H1 (cell line): Measurements from ENCODE around the gene RIMKLA. TPM values are rescaled to one million over a fixed set of nuclear protein-coding genes. Genes with fewer than 3 reads are reported as not detected.

ENCODE experiments used
- CTCF ChIA-PET: fragments of 300-600 bp; sonication (Branson Sonifier 250); formaldehyde crosslinking; loops from one replicate; lab custom pipeline; 2021; ENCODE audit not compliant: partially characterized antibody; lab: Charles Lee
- POLR2A ChIA-PET: fragments of 300-600 bp; sonication (Branson Sonifier 250); formaldehyde crosslinking; loops from one replicate; lab custom pipeline; 2021; ENCODE audit warnings: inconsistent platforms; ENCODE audit not compliant: partially characterized antibody; lab: Charles Lee
- DNase-seq, 2 experiments: peaks; one replicate each; pipeline versions ENCODE4 v3.0.0 to v3.0.0-alpha.2; 2010 to 2022; ENCODE audit warnings: low spot score in 2 of 2, low read depth in 1 of 2, mixed read lengths in 1 of 2
- FAIRE-seq: peaks from 2 replicates; lab custom pipeline; 2011; peaks lifted over from hg19 to GRCh38; lab: Jason Lieb, UNC
- H2AFZ ChIP-seq: 2 replicates; pipeline ENCODE4 v1.8.1; 2012; ENCODE audit warnings: low read length, inconsistent platforms
- H2AK5ac ChIP-seq: 2 replicates; pipeline ENCODE4 v1.6.1; 2013; ENCODE audit warnings: low read depth, low read length
- H2BK120ac ChIP-seq: replicated peaks from 2 replicates; pipeline ENCODE3; 2013; ENCODE audit warnings: low read depth, low read length, inconsistent platforms
- H2BK12ac ChIP-seq: 2 replicates; pipeline ENCODE4 v1.6.1; 2013; ENCODE audit warnings: low read depth, low read length
- H2BK15ac ChIP-seq: 2 replicates; pipeline ENCODE4 v1.6.1; 2013; ENCODE audit warnings: low read length
- H2BK20ac ChIP-seq: 2 replicates; pipeline ENCODE4 v1.6.1; 2013; ENCODE audit warnings: low read length
- H2BK5ac ChIP-seq: 2 replicates; pipeline ENCODE4 v1.6.1; 2013; ENCODE audit warnings: low read depth, low read length
- H3K14ac ChIP-seq: 2 replicates; pipeline ENCODE4 v1.6.1; 2013; ENCODE audit warnings: inconsistent platforms; ENCODE audit not compliant: insufficient read length
- H3K18ac ChIP-seq: 2 replicates; pipeline ENCODE4 v1.6.1; 2013; ENCODE audit warnings: low read length; ENCODE audit errors: extremely low read depth
- H3K23ac ChIP-seq: 2 replicates; pipeline ENCODE4 v1.6.1; 2013; ENCODE audit warnings: inconsistent platforms; ENCODE audit not compliant: insufficient read length
- H3K23me2 ChIP-seq: 2 replicates; pipeline ENCODE4 v1.6.1; 2013; ENCODE audit warnings: low read depth, low read length
- H3K27ac ChIP-seq: 2 replicates; pipeline ENCODE4 v1.6.1; 2011; ENCODE audit warnings: low read depth, low read length, inconsistent platforms
- H3K27me3 ChIP-seq, 4 experiments: replicated peaks in 1 of 4; 1 replicate in 1 of 4; 2 replicates in 3 of 4; pipeline versions ENCODE4 v1.6.1 to v1.8.1; 2011 to 2013; ENCODE audit warnings: low read length in 3 of 4, mild to moderate bottlenecking in 3 of 4, inconsistent platforms in 2 of 4, mixed read lengths in 2 of 4, moderate library complexity in 1 of 4; ENCODE audit not compliant: control insufficient read depth in 3 of 4, insufficient read depth in 3 of 4; ENCODE audit errors: extremely low read depth in 1 of 4
- H3K36me3 ChIP-seq, 4 experiments: 2 replicates each; pipeline versions ENCODE4 v1.6.1 to v1.8.1; 2011 to 2013; ENCODE audit warnings: mild to moderate bottlenecking in 4 of 4, low read length in 3 of 4, moderate library complexity in 2 of 4, control low read depth in 1 of 4, inconsistent platforms in 1 of 4; ENCODE audit not compliant: insufficient read depth in 4 of 4, control insufficient read depth in 2 of 4
- H3K4ac ChIP-seq: replicated peaks from 2 replicates; pipeline ENCODE3; 2013; ENCODE audit warnings: low read length, low read depth, mixed read lengths, inconsistent platforms; ENCODE audit not compliant: insufficient read length
- H3K4me1 ChIP-seq, 4 experiments: replicated peaks in 1 of 4; 1 replicate in 1 of 4; 2 replicates in 3 of 4; pipeline versions ENCODE4 v1.6.1 to v1.8.1; 2011 to 2013; ENCODE audit warnings: low read length in 3 of 4, inconsistent platforms in 2 of 4, mixed read lengths in 1 of 4; ENCODE audit not compliant: insufficient read depth in 4 of 4, control insufficient read depth in 3 of 4
- H3K4me2 ChIP-seq, 2 experiments: 2 replicates each; pipeline versions ENCODE4 v1.6.1 to v1.8.1; 2011 to 2013; ENCODE audit warnings: low read depth in 2 of 2, low read length in 2 of 2, control low read depth in 1 of 2, inconsistent platforms in 1 of 2, mild to moderate bottlenecking in 1 of 2; ENCODE audit not compliant: insufficient read depth in 1 of 2
- H3K4me3 ChIP-seq, 4 experiments: fragments of 200-600, 300-600 bp in 1 of 4; sonication (generic), shearing (Covaris generic), sonication (Bioruptor Twin) in 1 of 4; 2 replicates each; pipeline versions ENCODE4 v1.5.1 to v1.8.1; 2011 to 2016; ENCODE audit warnings: low read length in 4 of 4, low read depth in 3 of 4, control low read depth in 2 of 4, inconsistent platforms in 2 of 4, mild to moderate bottlenecking in 2 of 4, mixed read lengths in 1 of 4, moderate library complexity in 1 of 4; ENCODE audit not compliant: insufficient read depth in 2 of 4; ENCODE audit errors: extremely low read depth in 1 of 4
- H3K56ac ChIP-seq: replicated peaks from 2 replicates; pipeline ENCODE3; 2013; ENCODE audit warnings: low read depth, mild to moderate bottlenecking, mixed read lengths, low read length, inconsistent platforms; ENCODE audit not compliant: insufficient read length
- H3K79me1 ChIP-seq: 2 replicates; pipeline ENCODE4 v1.6.1; 2013; ENCODE audit warnings: low read depth, low read length, control low read depth
- H3K79me2 ChIP-seq, 2 experiments: 2 replicates each; pipeline versions ENCODE4 v1.6.1 to v1.8.1; 2012 to 2013; ENCODE audit warnings: low read length in 2 of 2, mild to moderate bottlenecking in 2 of 2, inconsistent platforms in 1 of 2; ENCODE audit not compliant: insufficient read depth in 2 of 2, control insufficient read depth in 1 of 2
- H3K9ac ChIP-seq, 4 experiments: replicated peaks in 1 of 4; 1 replicate in 1 of 4; 2 replicates in 3 of 4; pipeline versions ENCODE4 v1.6.1 to v1.8.1; 2011 to 2013; ENCODE audit warnings: low read depth in 3 of 4, low read length in 3 of 4, control low read depth in 2 of 4, mild to moderate bottlenecking in 2 of 4, moderate library complexity in 2 of 4, inconsistent platforms in 1 of 4; ENCODE audit errors: extremely low read depth in 1 of 4
- H3K9me3 ChIP-seq, 2 experiments: 2 replicates each; pipeline versions ENCODE4 v1.6.1 to v1.8.1; 2012 to 2013; ENCODE audit warnings: mild to moderate bottlenecking in 2 of 2, moderate library complexity in 2 of 2, control low read depth in 1 of 2, inconsistent platforms in 1 of 2, low read depth in 1 of 2, low read length in 1 of 2, mixed read lengths in 1 of 2; ENCODE audit not compliant: insufficient read depth in 2 of 2
- H4K20me1 ChIP-seq, 2 experiments: replicated peaks in 1 of 2; 2 replicates each; pipeline versions ENCODE3 to v1.8.1; 2011 to 2013; ENCODE audit warnings: inconsistent platforms in 2 of 2, low read length in 2 of 2, mild to moderate bottlenecking in 1 of 2; ENCODE audit not compliant: insufficient read depth in 2 of 2, control insufficient read depth in 1 of 2
- H4K5ac ChIP-seq: 2 replicates; pipeline ENCODE4 v1.6.1; 2013; ENCODE audit warnings: low read length, low read depth, mixed read lengths, inconsistent platforms; ENCODE audit not compliant: insufficient read length
- H4K8ac ChIP-seq: 2 replicates; pipeline ENCODE4 v1.8.0; 2013; ENCODE audit warnings: mild to moderate bottlenecking, moderate library complexity, low read length, inconsistent platforms; ENCODE audit not compliant: insufficient read depth; ENCODE audit errors: extremely low read depth
- H4K91ac ChIP-seq: replicated peaks from 2 replicates; pipeline ENCODE3; 2013; ENCODE audit warnings: low read length, mixed read lengths, inconsistent platforms; ENCODE audit not compliant: insufficient read length
- BACH1 ChIP-seq: IDR thresholded peaks from 2 replicates; pipeline ENCODE4 v1.6.1; 2012; ENCODE audit warnings: low read length, improper control_type of control experiment
- BCL11A ChIP-seq, 2 experiments: IDR thresholded peaks; one replicate each; pipeline ENCODE4 v1.6.1; 2011; ENCODE audit warnings: low read depth in 2 of 2, low read length in 2 of 2, mild to moderate bottlenecking in 2 of 2
- CBX5 ChIP-seq: fragments of 300-800, 300-1000 bp; sonication (generic); IDR thresholded peaks from 2 replicates; pipeline ENCODE4 v1.7.1; 2016; ENCODE audit warnings: antibody characterized with exemption, low read length, low read depth
- CBX8 ChIP-seq: fragments of 300-800, 300-1000 bp; sonication (generic); IDR thresholded peaks from 2 replicates; pipeline ENCODE4 v1.7.1; 2016; ENCODE audit warnings: low read depth, low read length, borderline replicate concordance
- CREB1 ChIP-seq: IDR thresholded peaks from 2 replicates; pipeline ENCODE4 v1.6.1; 2012; ENCODE audit warnings: inconsistent platforms
- MAFK ChIP-seq: IDR thresholded peaks from 2 replicates; pipeline ENCODE4 v1.6.1; 2012; ENCODE audit warnings: low read depth, mild to moderate bottlenecking, improper control_type of control experiment, low read length
- PHF8 ChIP-seq: fragments of 200-600 bp; sonication (generic); conservative IDR thresholded peaks from 2 replicates; pipeline ENCODE4 v1.7.1; 2012; ENCODE audit warnings: low read depth, mild to moderate bottlenecking, inconsistent platforms, low read length, moderate library complexity
- POU5F1 ChIP-seq: IDR thresholded peaks from 2 replicates; pipeline ENCODE4 v1.6.1; 2011; ENCODE audit warnings: low read depth, mild to moderate bottlenecking, low read length, moderate library complexity
- SIRT6 ChIP-seq: IDR thresholded peaks from one replicate; pipeline ENCODE4 v1.7.1; 2012; ENCODE audit warnings: low read length, inconsistent platforms
- WGBS, 2 experiments: shearing (Covaris generic) in 1 of 2; methylation state at CpG; one replicate each; pipeline versions ENCODE4 v1.1.6 to v1.1.7; 2013 to 2015; ENCODE audit warnings: low lambda C conversion rate in 2 of 2, mixed read lengths in 2 of 2, inconsistent platforms in 1 of 2, low coverage in 1 of 2, missing lambda C conversion rate in 1 of 2; ENCODE audit not compliant: insufficient replicate concordance in 2 of 2, insufficient coverage in 1 of 2, insufficient read length in 1 of 2; ENCODE audit errors: extremely low coverage in 1 of 2, missing lambda C conversion rate in 1 of 2; 5-methylcytosine and 5-hydroxymethylcytosine counted together
- polyA plus RNA-seq, 7 experiments: library from polyadenylated mRNA; depleted of rRNA in 3 of 7; stranded (reverse) in 5 of 7; unstranded in 2 of 7; fragments of >200 nt in 5 of 7; fragments of 200-250 nt in 2 of 7; gene quantifications; 1 replicate in 5 of 7; 2 replicates in 1 of 7; 4 replicates in 1 of 7; pipeline versions ENCODE4 v1.2.1 to v1.2.3, GENCODE V29; 2011 to 2013; ENCODE audit warnings: missing spikeins in 2 of 7, mixed read lengths in 2 of 7
- total RNA-seq: library from RNA; stranded (reverse); fragmentation: NEBNext Ultra II Directional; extraction: Animal tissue kit (Norgen Biotek cat#: 25700); gene quantifications from 2 replicates; pipeline ENCODE4 v1.2.1, GENCODE V29; 2021
- TF ChIP-seq, protein P1 (sequence below): IDR thresholded peaks from 2 replicates; pipeline ENCODE4 v1.6.1; 2011; ENCODE audit warnings: low read length, improper control_type of control experiment

Gene RIMKLA
- total and polyA plus RNA-seq, 2 of the 8 experiments (the other 6 are each of a cell fraction or from before 2014, with no cell fraction given), result 3.2 to 5.8 TPM

GRCh38 chr1:42392255-42392654 is 11.7 kb downstream of the RIMKLA start:
- Histone ChIP-seq H3K27me3 (no peaks in the 10 kb centered on the region), H2BK120ac (no peak overlapping the region), H3K4me3 (no peak overlapping the region), H3K18ac (no peak overlapping the region), H2BK5ac (no peak overlapping the region), H2AFZ (no peak overlapping the region), H4K20me1 (no peaks in the 10 kb centered on the region), H2BK12ac (no peak overlapping the region), H4K91ac (no peak overlapping the region), H3K23ac (no peak overlapping the region), H4K8ac (no peak overlapping the region), H2AK5ac (no peak overlapping the region), H3K4ac (no peak overlapping the region), H3K79me1 (no peaks in the 10 kb centered on the region), H3K4me2 (no peak overlapping the region), H2BK15ac (no peak overlapping the region), H3K9ac (no peak overlapping the region), H3K4me1 (no peaks in the 10 kb centered on the region), H4K5ac (no peak overlapping the region), H3K79me2 (no peaks in the 10 kb centered on the region), H3K23me2 (no peaks in the 10 kb centered on the region), H3K14ac (no peak overlapping the region), H2BK20ac (no peak overlapping the region), H3K36me3 (no peaks in the 10 kb centered on the region), H3K56ac (no peak overlapping the region), H3K9me3 (no peaks in the 10 kb centered on the region), H3K27ac (no peak overlapping the region)
- 85% methylated on average over 2 of the region's 2 CpGs; no CpG with 5 or more reads in 1 of the 2 experiments for WGBS, 2 experiments
- no peak for FAIRE-seq
- ChIA-PET POLR2A (interaction anchor here (1.2 kb wide), 1 partner anchor 10 kb away, joined by 4 read pairs; no protein-coding TSS in a partner anchor), CTCF (interaction anchor here (1.4 kb wide), 1 partner anchor 12 kb away, joined by 5 read pairs; no protein-coding TSS in a partner anchor)
- TF ChIP-seq MAFK (no peak), PHF8 (no peak), CBX5 (no peak), BCL11A (IDR thresholded peaks at IDR 0.05; ENCODE audit: low read depth in 2 of 2, low read length in 2 of 2) (no peak), SIRT6 (no peak), BACH1 (no peak), POU5F1 (no peak), CBX8 (no peak), CREB1 (no peak)
- TF ChIP-seq, protein P1, sequence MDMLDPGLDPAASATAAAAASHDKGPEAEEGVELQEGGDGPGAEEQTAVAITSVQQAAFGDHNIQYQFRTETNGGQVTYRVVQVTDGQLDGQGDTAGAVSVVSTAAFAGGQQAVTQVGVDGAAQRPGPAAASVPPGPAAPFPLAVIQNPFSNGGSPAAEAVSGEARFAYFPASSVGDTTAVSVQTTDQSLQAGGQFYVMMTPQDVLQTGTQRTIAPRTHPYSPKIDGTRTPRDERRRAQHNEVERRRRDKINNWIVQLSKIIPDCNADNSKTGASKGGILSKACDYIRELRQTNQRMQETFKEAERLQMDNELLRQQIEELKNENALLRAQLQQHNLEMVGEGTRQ, result no peak
- DNase-seq, result no peak
